ENCODE results near the gene AKR7A3.

DNA sequence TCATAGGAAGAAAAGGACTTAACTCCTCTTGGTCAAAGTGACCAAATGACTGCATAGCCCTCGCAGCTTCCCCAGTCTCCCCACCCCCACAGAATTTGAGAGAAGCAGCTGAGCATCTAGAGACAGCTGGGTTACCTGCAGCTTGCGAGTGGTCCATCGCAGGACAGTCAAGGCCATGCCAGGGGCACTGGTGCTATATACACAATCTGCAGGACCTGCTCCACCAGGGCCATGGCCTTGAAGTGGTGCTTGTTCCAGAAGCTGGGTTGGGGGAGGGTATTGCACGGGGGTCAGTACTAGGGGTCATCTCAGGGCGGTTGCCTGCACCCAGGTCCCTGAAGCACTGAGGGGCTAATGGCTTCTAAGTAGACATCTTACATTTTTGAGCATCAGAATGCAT, 26.5 kb downstream of the AKR7A3 start:
- TF ChIP-seq, protein P1, sequence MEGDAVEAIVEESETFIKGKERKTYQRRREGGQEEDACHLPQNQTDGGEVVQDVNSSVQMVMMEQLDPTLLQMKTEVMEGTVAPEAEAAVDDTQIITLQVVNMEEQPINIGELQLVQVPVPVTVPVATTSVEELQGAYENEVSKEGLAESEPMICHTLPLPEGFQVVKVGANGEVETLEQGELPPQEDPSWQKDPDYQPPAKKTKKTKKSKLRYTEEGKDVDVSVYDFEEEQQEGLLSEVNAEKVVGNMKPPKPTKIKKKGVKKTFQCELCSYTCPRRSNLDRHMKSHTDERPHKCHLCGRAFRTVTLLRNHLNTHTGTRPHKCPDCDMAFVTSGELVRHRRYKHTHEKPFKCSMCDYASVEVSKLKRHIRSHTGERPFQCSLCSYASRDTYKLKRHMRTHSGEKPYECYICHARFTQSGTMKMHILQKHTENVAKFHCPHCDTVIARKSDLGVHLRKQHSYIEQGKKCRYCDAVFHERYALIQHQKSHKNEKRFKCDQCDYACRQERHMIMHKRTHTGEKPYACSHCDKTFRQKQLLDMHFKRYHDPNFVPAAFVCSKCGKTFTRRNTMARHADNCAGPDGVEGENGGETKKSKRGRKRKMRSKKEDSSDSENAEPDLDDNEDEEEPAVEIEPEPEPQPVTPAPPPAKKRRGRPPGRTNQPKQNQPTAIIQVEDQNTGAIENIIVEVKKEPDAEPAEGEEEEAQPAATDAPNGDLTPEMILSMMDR (IDR thresholded peaks at IDR 0.05), result no peak
- no peak for TF ChIP-seq POLR2AphosphoS5 (IDR thresholded peaks at IDR 0.05)
